HG03558 (cell line): ENCODE data around the gene MTA1.

ENCODE experiments used
- ATAC-seq: cut with Tn5 transposase; IDR thresholded peaks from one replicate; pipeline ENCODE4 v1.9.1; 2021; ENCODE audit warnings: moderate number of reproducible peaks; ENCODE audit not compliant: unreplicated experiment; ENCODE audit errors: extremely low read depth

Gene MTA1

DNA sequence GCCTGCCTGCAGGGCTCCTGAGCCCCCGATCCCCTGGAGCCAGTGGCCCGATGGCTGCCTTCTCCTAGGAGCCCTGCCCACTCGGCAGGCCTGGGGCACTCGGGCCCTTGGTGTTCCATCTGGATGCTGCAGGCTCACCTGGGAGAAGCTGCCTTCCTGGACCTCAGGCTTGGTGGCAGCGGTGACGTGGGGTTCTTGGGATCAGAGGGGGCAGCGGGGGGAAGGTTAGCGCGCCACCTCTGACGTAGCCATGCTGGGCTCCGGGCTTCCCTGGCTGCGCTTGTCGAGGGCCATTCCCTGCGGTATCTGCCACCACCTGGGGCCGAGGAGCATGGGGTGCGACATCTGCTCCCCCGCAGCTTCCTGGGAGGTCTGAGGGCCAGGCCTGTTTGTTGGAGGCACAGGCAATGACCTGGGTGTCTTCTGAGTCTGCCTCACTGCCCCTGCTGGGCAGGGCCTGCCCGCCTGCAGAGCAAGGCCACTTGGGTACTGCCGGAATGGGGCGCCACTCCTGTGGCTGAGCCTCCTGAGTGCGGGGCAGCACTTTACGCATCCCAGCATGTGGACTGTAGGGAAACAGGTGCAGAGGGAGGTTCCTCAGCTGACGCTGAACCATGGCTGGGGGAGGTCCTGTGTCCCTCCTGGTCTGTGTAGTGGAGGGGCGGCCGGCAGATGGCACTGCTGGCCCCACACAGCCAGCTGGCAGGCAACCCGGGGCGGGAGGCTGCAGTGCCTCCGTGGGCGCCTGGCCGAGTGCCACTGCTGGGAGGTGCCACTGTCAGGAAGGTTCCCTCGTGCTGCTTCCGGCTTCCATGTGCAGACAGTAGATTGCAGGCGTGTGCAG, 20.3 kb downstream of the MTA1 start:
- no peak for ATAC-seq

DNA sequence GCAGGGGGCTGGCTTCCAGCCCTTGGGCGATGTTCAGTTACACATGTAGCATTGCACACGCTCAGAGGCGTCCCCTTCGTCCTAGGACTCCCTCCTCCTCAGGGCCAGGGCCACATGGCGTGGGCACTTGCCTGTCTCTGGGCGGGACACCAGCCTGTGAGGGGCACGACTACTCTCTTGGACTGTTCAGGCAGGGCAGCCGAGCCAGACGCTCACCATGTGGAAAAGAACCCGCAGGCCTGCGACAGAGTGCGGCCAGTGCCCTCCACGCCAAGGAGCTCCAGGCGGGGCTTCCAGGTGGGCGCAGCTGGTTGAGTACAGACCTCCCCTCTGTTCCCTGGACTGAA, 20.9 kb downstream of the MTA1 start:
- no peak for ATAC-seq

DNA sequence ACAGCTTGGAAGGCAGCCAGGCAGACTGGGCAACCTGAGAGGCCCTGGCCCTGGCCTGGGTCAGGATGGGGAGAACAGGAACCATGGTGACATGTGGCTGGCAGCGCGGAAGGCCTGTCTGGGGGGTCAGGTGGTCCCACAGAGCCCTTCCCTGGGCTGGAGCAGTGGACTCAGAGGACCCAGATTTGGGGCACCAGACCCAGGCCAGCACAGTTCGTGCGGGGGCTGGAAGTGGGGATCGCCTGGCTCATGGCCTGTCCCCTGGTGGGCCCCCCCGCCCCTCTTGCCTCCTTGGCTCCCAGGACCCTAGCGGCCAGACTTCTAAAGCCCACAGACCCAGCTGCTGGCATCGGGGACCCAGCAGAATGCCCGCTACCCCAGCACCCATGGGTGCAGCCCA, 21.4 kb downstream of the MTA1 start:
- ATAC-seq: no peak

DNA sequence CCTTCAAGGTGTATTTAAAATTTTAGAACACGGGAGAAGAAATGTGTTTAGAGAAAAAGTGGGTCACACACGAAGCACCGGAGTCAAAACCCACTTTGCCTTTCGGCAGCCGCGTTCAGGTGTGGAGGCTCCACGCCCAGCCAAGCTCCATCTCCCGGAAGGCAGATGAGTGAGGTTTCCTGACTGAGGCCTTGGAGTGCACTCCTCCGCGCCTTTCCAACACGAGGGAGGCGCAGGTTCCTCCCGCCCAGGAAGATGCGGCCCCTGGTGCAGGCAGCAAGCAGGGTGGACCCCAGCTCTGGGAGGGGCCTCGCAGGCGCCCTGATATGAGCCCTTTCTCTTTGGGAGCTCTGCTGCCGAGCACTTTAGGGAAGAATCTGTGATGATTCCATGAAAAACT, 22.5 kb downstream of the MTA1 start:
- no peak for ATAC-seq

DNA sequence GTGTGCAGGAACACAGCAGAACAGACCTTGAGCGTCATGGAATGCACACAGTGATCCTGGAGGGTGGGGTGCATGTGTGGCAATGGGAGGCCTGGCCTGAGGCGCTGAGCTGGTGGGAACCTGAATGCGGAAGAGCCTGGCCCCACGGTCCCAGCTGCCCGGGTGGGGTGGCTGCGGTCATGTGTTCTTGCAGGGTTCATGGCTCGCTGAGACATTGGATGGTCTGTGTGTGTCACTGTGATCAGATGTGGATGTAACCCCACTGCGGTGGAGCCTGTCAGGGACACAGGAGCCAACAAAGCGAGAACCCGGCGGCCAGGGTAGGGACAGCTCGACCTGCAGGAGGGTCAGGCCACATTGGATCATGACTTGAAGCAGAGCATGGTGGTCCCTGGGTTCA, 23.2 kb downstream of the MTA1 start:
- no peak for ATAC-seq

DNA sequence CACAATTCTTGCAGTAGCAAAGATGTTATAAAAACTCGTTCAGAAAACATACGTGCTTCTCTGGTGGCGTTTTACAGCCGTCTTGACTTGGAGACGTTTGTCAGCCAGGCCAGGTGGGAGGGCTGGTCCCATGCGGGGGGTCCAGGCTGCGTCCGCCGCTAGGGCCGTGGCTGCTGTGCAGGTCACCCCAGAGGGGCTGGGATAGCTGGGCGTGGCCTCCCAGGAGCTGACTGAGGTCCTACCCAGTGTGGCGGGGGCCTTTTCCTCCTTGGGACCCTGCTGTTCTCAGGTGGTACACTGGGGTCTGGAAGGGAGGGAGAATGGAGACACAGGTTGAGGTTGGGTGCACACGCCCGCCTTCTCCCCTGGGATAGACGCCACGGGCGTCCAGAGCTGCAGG, 25.2 kb downstream of the MTA1 start:
- no peak for ATAC-seq

DNA sequence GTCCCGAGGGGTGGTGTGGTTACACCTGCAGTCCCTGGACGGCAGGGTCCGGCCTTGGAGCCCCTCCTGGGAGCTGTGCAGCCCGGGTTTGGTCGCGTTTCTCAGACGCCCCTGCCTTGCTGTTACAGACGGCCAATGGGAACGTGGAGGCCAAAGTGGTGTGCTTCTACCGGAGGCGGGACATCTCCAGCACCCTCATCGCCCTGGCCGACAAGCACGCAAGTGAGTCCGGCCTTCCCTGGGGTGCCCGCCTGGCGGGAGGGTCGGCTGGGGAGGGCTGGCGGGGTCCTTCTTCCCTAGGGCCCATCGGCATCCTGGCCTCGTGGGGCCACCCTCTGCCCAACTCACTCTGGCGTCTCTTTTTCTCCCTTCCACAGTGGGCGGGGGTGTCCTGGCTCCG, 25.7 kb downstream of the MTA1 start:
- ATAC-seq: no peak

DNA sequence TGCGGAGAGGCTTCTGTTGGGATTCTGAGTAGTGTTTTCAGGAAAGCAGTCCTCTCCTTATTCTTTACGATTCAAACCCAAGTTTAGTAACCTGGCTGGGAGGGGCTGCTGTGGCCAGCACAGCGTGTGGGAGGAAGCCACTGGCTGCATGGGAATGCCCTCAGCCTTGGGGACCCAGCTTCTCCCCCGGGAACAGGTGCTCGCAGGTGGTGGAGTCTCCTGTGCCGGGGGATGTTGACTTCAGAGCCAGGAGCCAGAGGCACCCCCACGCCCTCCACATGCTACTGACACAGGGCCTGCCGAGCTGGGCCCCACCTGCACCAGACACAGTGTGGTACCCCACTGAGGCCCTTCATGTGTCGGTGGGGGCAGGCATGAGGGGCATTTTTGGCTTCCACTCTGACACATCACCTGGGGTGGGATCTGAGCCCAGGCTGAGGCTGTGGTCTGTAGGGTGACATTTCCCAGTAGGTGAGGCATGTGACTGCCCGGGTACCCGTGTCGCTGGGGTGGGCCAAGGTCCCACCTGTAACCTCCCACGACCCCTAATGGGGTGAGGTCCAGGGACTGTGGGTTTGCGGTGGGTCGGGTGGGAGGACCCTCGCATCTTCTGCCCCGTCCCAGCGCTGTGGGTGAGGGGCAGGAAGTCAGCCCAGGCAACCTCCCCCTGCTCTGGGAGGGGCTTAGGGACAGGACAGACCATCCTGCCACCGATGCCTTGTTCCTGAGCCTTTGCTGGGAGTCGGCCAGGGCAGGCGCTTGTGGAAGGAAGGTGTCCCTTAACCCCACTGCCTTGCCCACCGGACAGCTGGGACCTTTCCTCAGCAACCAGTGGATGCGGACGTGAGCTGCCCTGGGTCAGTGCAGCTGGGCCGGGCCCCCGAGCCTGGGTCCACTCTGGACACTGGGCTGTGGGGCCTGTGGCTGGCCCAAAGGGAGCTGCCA, 26.5 kb downstream of the MTA1 start:
- no peak for ATAC-seq

DNA sequence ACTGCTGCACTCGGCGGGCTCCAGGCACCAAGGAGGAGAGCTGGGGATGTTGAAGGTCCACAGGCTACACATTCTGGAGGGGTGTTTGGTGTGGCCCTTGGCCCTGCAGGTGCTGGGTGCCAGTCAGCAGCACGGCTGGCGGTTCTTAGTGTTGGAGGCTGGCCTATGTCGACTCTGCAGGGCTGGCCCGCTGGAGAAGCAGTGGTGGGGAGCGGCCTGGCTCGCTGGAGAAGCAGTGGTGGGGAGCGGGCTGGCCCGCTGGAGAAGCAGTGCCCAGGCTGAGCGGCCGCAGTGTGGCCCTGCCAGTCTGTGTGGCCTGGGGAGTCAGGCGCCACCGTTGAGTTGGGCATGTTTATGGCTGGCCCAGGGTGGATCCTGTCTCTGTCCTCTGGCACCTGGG, 27.3 kb downstream of the MTA1 start:
- ATAC-seq: no peak

DNA sequence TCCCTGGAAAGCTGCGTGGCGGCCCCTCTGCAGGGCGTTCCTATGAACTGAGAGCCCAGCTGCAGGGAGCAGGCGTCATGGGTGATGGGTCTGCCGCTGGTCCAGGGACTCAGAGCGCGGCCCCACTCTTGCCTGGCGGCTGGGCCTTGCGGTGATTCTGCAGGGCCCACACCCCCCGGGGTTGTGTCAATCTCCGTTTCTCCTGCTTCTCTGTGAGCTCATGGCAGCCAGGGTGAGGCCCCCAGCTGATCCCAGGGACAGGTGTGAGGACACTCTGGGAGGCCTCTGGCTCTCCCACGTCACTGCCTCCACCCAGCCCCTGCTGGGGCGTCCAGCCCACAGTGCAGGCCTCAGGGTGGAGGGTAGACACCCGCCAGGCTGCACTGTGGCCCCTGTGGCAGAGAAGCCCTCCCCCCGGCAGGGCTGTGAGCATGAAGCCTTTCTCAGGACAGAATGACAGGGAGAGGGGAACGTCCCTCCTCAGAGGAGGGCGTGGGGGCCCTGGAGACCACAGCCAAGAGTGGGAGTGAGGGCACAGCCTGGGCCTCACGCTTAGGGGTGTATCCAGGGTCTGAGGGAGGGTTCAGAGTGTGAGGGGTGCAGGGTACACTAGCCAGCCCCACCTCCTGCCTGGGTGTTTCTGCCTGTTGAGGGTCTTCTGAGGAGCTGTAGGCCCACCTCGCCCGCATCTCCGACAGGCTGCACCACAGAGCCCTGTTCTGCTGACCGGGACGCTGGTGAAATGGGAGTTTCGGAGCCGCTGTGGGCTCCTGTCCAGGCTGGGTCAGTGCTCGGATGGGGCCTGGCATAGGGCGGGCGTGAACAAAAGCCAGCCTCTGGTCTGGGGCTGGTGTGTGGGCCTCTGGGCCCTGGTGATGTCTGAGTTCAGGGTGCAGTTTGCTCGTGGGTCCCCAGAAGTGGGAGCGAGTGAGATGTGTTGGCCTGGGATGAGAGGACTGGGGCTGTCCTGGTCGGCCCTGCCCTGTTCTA, 28.3 kb downstream of the MTA1 start:
- ATAC-seq: no peak

DNA sequence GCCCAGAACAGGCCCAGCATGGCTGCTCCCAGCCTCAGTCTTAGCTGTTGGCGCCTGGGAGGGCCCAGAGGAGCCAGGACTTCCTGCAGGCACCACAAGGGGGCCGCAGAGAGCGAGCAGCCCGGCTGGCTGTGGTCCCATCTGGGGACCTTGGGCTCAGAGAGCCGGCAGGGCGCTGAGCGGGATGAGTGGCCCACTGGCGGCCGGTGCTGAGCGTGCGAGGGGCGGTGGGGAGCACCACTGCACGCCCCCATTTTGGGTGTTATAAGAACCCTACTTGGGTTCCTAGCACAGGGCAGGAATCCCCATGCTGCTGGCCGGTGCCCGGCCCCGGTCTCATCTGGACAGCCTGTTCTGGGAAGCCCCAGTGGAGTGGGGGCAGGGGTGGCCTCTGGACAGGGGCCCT, 29.1 kb downstream of the MTA1 start:
- no peak for ATAC-seq

DNA sequence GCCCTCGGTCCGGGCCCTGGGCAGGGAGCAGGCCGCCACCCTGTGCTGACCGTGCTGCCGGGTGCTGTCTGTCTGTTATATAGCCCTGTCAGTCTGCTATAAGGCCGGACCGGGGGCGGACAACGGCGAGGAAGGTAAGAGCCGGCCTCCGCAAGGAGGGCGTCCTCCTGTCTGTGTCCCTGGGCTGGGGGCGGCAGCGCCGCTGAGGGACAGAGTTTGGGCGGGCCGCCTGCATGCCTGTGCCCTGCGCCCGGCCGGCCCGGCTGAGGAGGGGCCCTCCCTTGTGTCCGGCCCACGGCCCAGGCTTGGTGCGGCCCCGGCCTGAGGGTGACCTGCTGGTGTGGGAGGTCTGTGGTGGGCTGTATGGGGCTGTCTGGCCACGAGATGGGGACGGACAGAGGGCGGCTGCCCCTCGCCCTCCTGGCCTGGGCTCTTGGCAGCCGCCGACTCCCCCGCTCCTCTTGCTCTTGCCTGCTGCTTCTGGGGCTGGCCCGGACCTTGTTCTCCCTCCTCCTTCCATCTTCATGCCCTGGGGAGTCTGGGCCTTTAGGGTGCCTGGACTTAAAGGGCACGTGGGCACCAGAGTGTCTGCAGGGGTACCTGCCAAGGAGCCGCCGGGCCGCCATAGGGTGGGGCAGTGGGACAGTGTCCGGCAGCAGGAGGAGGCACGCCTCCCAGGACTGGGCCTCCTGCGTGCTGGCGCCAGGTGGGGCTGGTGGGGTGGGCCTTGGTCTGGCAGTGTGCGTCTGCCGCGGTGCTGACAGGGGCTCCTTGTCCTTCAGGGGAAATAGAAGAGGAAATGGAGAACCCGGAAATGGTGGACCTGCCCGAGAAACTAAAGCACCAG, 29.9 kb downstream of the MTA1 start:
- no peak for ATAC-seq

DNA sequence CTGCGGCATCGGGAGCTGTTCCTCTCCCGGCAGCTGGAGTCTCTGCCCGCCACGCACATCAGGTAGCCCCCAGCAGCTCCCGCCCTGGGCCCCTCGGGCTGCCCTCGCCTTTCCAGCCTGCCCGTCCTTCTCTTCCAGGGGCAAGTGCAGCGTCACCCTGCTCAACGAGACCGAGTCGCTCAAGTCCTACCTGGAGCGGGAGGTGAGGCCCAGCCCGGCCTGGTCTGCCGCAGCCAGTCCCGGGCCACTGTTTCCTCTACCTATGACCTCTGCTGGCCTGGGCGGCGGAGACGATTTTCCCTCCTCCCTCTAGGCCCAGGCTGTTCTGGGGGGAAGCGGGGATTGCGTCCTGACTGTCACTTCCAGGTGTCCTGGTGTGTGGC, 30.5 kb downstream of the MTA1 start:
- no peak for ATAC-seq

DNA sequence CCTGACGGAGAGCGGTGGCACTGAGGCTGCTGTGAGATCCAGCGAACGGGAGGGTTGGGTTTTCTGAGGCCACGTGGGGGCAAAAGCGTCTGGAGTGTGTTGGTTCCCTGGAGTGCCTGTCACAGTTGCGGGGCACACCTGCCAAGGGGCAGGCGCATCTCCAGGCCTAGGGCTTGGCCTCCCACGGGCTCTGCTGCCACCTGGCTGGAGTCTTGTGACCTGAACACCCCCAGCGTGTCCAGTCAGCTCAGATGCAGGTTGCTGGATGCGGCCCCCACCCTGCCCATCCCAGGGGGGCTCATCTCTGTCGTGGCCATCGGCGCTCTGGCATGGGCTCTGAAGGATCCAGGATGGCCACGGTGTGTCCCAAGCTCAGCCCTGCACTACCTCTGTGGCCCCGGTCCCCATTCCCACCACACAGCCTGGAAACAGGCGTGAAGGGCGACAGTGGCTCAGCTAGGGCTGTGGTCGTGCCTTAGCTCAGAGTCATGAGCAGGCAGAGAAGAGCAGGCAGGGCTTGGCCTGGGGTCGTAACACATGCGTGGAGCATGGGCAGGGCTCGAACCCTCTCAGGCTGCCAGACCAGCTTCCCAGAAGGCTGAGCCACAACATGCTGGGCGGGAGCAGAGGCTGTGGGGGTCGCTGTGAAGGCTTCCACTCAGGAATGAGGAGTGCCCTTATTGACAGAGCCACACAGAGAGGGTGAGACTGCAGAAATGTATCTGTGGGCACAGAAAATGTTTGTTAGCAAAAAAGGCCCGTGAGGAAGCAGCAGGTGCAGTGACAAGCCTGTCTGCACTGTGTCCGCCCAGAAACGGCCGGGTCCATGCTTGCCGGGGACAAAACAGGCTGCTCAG, 31.5 kb downstream of the MTA1 start:
- no peak for ATAC-seq

DNA sequence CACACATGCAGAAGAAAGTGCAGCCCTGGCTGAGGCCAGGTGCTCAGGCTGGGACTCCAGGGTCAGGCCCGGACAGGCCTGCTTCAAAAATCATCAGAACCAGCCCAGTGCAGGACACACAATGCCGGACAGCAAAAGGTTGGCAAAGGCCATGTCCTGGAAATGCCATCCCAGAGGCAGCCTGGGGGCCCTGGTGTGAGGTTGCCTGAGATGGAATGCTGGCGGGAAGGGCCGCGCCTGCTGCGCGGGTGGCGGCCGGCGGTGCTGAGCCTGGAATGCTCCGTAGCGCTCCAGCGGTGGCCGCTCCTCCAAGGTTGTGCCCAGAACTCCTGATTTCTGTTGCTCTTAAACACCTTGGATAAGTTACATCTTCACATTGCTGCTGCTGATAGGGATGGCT, 33.3 kb downstream of the MTA1 start:
- ATAC-seq: no peak

DNA sequence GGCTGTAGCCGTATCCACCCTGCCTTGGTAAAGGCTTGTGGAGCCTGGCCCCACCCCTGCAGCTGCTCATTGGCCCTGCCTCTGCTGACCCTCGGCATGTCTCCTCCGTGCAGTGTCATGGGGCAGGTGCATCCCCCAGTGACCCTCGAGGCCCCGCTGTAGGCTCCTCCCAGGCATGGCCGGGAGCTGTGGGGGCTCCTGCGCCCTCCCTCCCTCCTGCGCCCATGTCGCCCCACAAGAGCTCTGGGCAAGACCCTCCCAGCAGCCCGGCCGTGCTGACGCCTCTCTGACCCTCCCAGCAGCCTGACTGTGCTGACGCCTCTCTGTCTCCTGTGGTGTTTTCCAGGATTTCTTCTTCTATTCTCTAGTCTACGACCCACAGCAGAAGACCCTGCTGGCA, 34.2 kb downstream of the MTA1 start:
- no peak for ATAC-seq

DNA sequence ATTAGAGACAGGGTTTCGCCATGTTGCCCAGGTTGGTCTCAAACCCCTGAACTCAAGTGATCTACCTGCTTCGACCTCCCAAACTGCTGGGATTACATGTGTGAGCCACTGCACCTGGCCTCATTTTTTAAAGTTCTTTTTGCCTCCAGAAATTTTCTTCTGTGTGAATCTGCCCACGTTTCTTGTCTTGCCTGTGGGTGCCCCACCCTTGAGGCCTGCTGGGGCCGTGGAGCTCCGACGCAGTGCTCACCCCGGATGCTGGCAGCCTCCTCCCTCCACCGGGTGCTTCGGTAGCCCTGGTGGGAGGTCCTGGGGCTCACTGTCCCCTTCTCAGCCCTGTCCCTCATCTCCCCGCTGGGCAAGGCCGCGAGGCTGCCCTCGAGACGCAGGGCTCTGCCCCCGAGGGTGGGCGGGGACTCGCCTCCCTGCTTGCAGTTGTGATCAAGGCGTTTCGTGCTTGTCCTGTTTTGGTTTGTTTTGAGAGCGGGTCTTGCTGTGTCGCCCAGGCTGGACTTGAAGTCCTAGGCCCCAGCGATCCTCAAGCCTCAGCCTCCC, 35.5 kb downstream of the MTA1 start:
- no peak for ATAC-seq
